Measurements from ENCODE around the gene MIR17HG.
"Not testable (repeated sequence)": the region's sequence is repeated elsewhere in the genome, so short reads cannot be mapped to it uniquely, and the experiment has no call there.

MIR17HG gene

GRCh38 chr13:91347202-91347995 is at the start of gene MIR17HG:
Gene MIR17HG (plus strand): TSS chr13:91347687.
- DNase-seq, result peak; percentile 90 to 93

GRCh38 chr13:91298060-91298459 is 49.4 kb upstream of the MIR17HG start:
- no peak for DNase-seq

GRCh38 chr13:91302111-91302510 is 45.4 kb upstream of the MIR17HG start:
- DNase-seq, result no peak

GRCh38 chr13:91303031-91303430 is 44.5 kb upstream of the MIR17HG start:
- DNase-seq, result no peak

GRCh38 chr13:91304741-91305140 is 42.7 kb upstream of the MIR17HG start:
- DNase-seq, result no peak

GRCh38 chr13:91305652-91306051 is 41.8 kb upstream of the MIR17HG start:
- DNase-seq, result no peak

GRCh38 chr13:91307887-91308286 is 39.6 kb upstream of the MIR17HG start:
- DNase-seq, result no peak

- DNase-seq, result no peak
Measured at GRCh38 chr13:91308299-91308698, 39.2 kb upstream of the MIR17HG start.

- DNase-seq, result no peak
Measured at GRCh38 chr13:91311491-91311890, 36.0 kb upstream of the MIR17HG start.

- no peak for DNase-seq
Measured at GRCh38 chr13:91312324-91312723, 35.2 kb upstream of the MIR17HG start.

- no peak for DNase-seq
Measured at GRCh38 chr13:91313103-91313502, 34.4 kb upstream of the MIR17HG start.

GRCh38 chr13:91313581-91313980 is 33.9 kb upstream of the MIR17HG start:
- no peak for DNase-seq

GRCh38 chr13:91314888-91315287 is 32.6 kb upstream of the MIR17HG start:
- DNase-seq, result no peak

- no peak for DNase-seq
Measured at GRCh38 chr13:91318886-91319285, 28.6 kb upstream of the MIR17HG start.

- no peak for DNase-seq
Measured at GRCh38 chr13:91319996-91320395, 27.5 kb upstream of the MIR17HG start.

GRCh38 chr13:91320990-91321389 is 26.5 kb upstream of the MIR17HG start:
- not testable (repeated sequence) for DNase-seq

GRCh38 chr13:91323349-91323748 is 24.1 kb upstream of the MIR17HG start:
- DNase-seq, result no peak

- no peak for DNase-seq
Measured at GRCh38 chr13:91326146-91326545, 21.3 kb upstream of the MIR17HG start.

- DNase-seq, result no peak
Measured at GRCh38 chr13:91328726-91329125, 18.8 kb upstream of the MIR17HG start.

- DNase-seq, result no peak
Measured at GRCh38 chr13:91329733-91330132, 17.8 kb upstream of the MIR17HG start.

- DNase-seq, result no peak
Measured at GRCh38 chr13:91331047-91331915, 16.2 kb upstream of the MIR17HG start.

- peak in 1 of 2 donors; percentile 37 for DNase-seq
Measured at GRCh38 chr13:91346062-91346461, 1.4 kb upstream of the MIR17HG start.

- peak; percentile 57 to 60 for DNase-seq
Measured at GRCh38 chr13:91346850-91347201, 661 bp upstream of the MIR17HG start.

Data from stimulated activated CD4-positive, alpha-beta T cell treated with anti-CD3 and anti-CD28 coated beads, Interleukin-2, amount 100 ng/mL, for 24 hours (primary cell).